A549 (cell line): Measurements from ENCODE around the gene TSFM. TPM values are rescaled to one million over a fixed set of nuclear protein-coding genes. Genes with fewer than 3 reads are reported as not detected.

Source experiments
- ATAC-seq, 2 experiments: fragments of 200-7000 bp in 1 of 2; fragments of >200 bp in 1 of 2; cut with Nextera tagmentation in 1 of 2; cut with Tn5 transposase in 1 of 2; 3 replicates each; pipeline versions ENCODE4 v1.8.0 to v1.9.1; 2018 to 2020; ENCODE audit warnings: mild to moderate bottlenecking in 1 of 2, moderate library complexity in 1 of 2
- CTCF ChIA-PET: fragments of 300-600 bp; sonication (Branson Sonifier 250); formaldehyde crosslinking; extraction: SDS; loops from one replicate; lab custom pipeline; 2021; ENCODE audit warnings: antibody characterized with exemption, inconsistent platforms; lab: Yijun Ruan, JAX
- POLR2A ChIA-PET: fragments of 350-600 bp; formaldehyde crosslinking; extraction: SDS; loops from one replicate; lab custom pipeline; 2021; ENCODE audit warnings: antibody characterized with exemption, inconsistent platforms; lab: Yijun Ruan, JAX
- DNase-seq, 2 experiments: peaks; one replicate each; pipeline versions ENCODE4 v3.0.0 to v3.0.0-alpha.2; 2011 to 2016; ENCODE audit warnings: low read depth in 1 of 2, low spot score in 1 of 2
- FAIRE-seq: peaks from 2 replicates; lab custom pipeline; 2011; peaks lifted over from hg19 to GRCh38; lab: Jason Lieb, UNC
- H3K27ac ChIP-seq, 2 experiments: fragments of >200 bp; sonication (Bioruptor Twin); formaldehyde crosslinking; 3 replicates each; pipeline ENCODE4 v1.5.1; 2016 to 2017
- H3K4me1 ChIP-seq: fragments of >200 bp; sonication (Bioruptor Twin); formaldehyde crosslinking; 3 replicates; pipeline ENCODE4 v1.6.1; 2016
- H3K4me2 ChIP-seq: fragments of >200 bp; sonication (Bioruptor Twin); formaldehyde crosslinking; 3 replicates; pipeline ENCODE4 v1.6.1; 2016
- H3K4me3 ChIP-seq: fragments of >200 bp; sonication (Bioruptor Twin); formaldehyde crosslinking; 3 replicates; pipeline ENCODE4 v1.5.1; 2016
- H3K9me3 ChIP-seq: fragments of >200 bp; sonication (Bioruptor Twin); formaldehyde crosslinking; 3 replicates; pipeline ENCODE4 v1.6.1; 2016
- CBX2 ChIP-seq: fragments of 200-600 bp; sonication (generic); IDR thresholded peaks from 2 replicates; pipeline ENCODE4 v1.6.1; 2016; ENCODE audit warnings: low read depth, mild to moderate bottlenecking, borderline replicate concordance
- CBX8 ChIP-seq: fragments of 200-600 bp; sonication (generic); IDR thresholded peaks from 2 replicates; pipeline ENCODE4 v1.6.1; 2016
- EHF ChIP-seq: fragments of 250-450 bp; sonication (Bioruptor Pico); IDR thresholded peaks from 2 replicates; pipeline ENCODE4 v1.5.0; 2020; ENCODE audit warnings: mild to moderate bottlenecking
- FOSB ChIP-seq: fragments of 250-450 bp; sonication (Bioruptor Pico); IDR thresholded peaks from 2 replicates; pipeline ENCODE4 v1.5.0; 2020; ENCODE audit warnings: mild to moderate bottlenecking, moderate library complexity
- HEYL ChIP-seq: fragments of 250-450 bp; sonication (Bioruptor Pico); IDR thresholded peaks from 2 replicates; pipeline ENCODE4 v1.8.0; 2021; ENCODE audit warnings: mild to moderate bottlenecking, moderate library complexity
- HOXA7 ChIP-seq: fragments of 250-450 bp; sonication (Bioruptor Pico); IDR thresholded peaks from 2 replicates; pipeline ENCODE4 v1.5.0; 2020; ENCODE audit warnings: mild to moderate bottlenecking, moderate library complexity
- HOXB5 ChIP-seq: fragments of 250-450 bp; sonication (Bioruptor Pico); IDR thresholded peaks from 2 replicates; pipeline ENCODE4 v1.5.0; 2020; ENCODE audit warnings: mild to moderate bottlenecking, moderate library complexity
- MAFK ChIP-seq: fragments of 450-650 bp; IDR thresholded peaks from 2 replicates; pipeline ENCODE4 v1.6.1; 2014; ENCODE audit not compliant: partially characterized antibody
- MAZ ChIP-seq: fragments of 150-350 bp; IDR thresholded peaks from 2 replicates; pipeline ENCODE4 v1.6.1; 2014; ENCODE audit warnings: antibody characterized with exemption, low read depth, low read length, borderline replicate concordance
- MYC ChIP-seq: IDR thresholded peaks from 2 replicates; pipeline ENCODE4 v1.6.1; 2012; ENCODE audit warnings: mild to moderate bottlenecking, inconsistent platforms, low read length, improper control_type of control experiment, borderline replicate concordance
- PHF8 ChIP-seq: fragments of 200-600 bp; sonication (generic); IDR thresholded peaks from 2 replicates; pipeline ENCODE4 v1.6.1; 2016; ENCODE audit warnings: low read depth, mild to moderate bottlenecking, antibody characterized with exemption, moderate library complexity, borderline replicate concordance
- RCOR1 ChIP-seq: fragments of 150-350 bp; IDR thresholded peaks from 2 replicates; pipeline ENCODE4 v1.6.1; 2014; ENCODE audit warnings: antibody characterized with exemption, low read length, low read depth
- RNF2 ChIP-seq: fragments of 200-600 bp; sonication (generic); IDR thresholded peaks from 2 replicates; pipeline ENCODE4 v1.6.1; 2016; ENCODE audit warnings: low read depth, mild to moderate bottlenecking, antibody characterized with exemption, moderate library complexity, borderline replicate concordance
- SMC3 ChIP-seq: fragments of >200 bp; sonication (Bioruptor Twin); formaldehyde crosslinking; IDR thresholded peaks from 3 replicates; pipeline ENCODE4 v1.6.1; 2018; ENCODE audit warnings: inconsistent platforms
- TP53 ChIP-seq: fragments of 250-450 bp; sonication (Bioruptor Pico); IDR thresholded peaks from 2 replicates; pipeline ENCODE4 v1.5.0; 2021; ENCODE audit warnings: mild to moderate bottlenecking, moderate library complexity
- ZFP36 ChIP-seq: fragments of 450-650 bp; IDR thresholded peaks from 2 replicates; pipeline ENCODE4 v1.6.1; 2014; ENCODE audit warnings: borderline replicate concordance; ENCODE audit not compliant: partially characterized antibody
- WGBS: methylation state at CpG from one replicate; pipeline ENCODE4 v1.1.6; 2017; ENCODE audit errors: missing lambda C conversion rate; 5-methylcytosine and 5-hydroxymethylcytosine counted together
- polyA plus RNA-seq, 4 experiments: library from polyadenylated mRNA; depleted of rRNA in 3 of 4; stranded (reverse); fragments of >200 nt; fragmentation: RNase III in 1 of 4; extraction: RNeasy Plus Mini Kit Qiagen cat#74134 plus additional on column Dnase treatment in 1 of 4; gene quantifications; 2 replicates in 3 of 4; 3 replicates in 1 of 4; pipeline ENCODE4 v1.2.3, GENCODE V29; 2011 to 2017
- TF ChIP-seq, protein P1 (sequence below): fragments of >200 bp; sonication (Bioruptor Twin); formaldehyde crosslinking; IDR thresholded peaks from 2 replicates; pipeline ENCODE4 v1.6.1; 2016
- TF ChIP-seq, protein P2 (sequence below): fragments of >200 bp; sonication (Bioruptor Twin); formaldehyde crosslinking; IDR thresholded peaks from 3 replicates; pipeline ENCODE4 v1.5.1; 2016
- TF ChIP-seq, protein P3 (sequence below): IDR thresholded peaks from 2 replicates; pipeline ENCODE4 v1.6.1; 2012

The TSFM gene
- polyA plus RNA-seq, 2 of the 4 experiments (the other 2 are of a cell fraction) = 31.7 to 60.2 TPM

DNA sequence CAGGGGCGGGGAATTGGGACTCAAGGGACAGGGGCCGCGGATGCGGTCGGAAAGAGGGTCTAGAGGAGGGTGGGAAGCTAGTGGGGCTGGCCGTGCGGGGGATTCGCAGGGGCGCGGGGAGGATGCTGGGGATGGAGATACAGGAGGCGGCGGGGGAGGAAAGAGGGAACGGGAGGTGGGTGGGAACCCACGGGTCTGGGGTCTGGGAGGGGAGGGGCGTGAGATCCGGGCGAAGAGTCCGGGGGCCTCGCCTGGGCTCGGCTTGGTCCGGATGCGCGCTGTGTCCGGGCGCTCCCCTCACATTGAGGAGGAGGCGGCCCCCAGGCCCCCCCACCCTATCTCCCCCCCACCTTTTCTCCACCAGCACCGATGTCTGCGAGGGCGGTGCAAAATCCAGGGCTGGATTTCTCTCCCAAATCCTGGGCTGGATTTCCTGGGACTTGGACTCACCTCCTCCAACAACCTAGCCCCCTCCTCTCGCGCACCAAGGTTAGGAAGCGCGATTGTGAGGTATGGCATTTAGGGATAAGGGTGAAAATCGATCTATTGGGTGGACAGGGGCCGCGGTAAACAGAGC is 43.8 kb upstream of the TSFM start, which contains the start of gene AGAP2:
TSS of gene AGAP2 (minus strand) at position 82 of the 577 bp plus-strand sequence. CDS start 496 bp downstream, outside the sequence.
- 14% methylated on average over 15 of the region's 36 CpGs for WGBS
- Histone ChIP-seq H3K4me3 (peak within 1 kb of the TSS; percentile 60), H3K4me2 (peak within 1 kb of the TSS; percentile 100), H3K9me3 (no peaks in the 10 kb centered on the region), H3K4me1 (peaks cover 27% of the 10 kb centered on the region), H3K27ac (peak within 1 kb of the TSS; percentile 49 to 80; a peak in 5 of 6 replicates)
- no peak for FAIRE-seq
- ChIA-PET POLR2A (no interaction called here), CTCF (interaction anchor here (0.7 to 10.7 kb wide), 8 partner anchors 9 to 280 kb away, joined by 3 to 242 read pairs (median 4); no protein-coding TSS in a partner anchor)
- ATAC-seq = no peak
- no peak for DNase-seq
- TF ChIP-seq, protein P1, sequence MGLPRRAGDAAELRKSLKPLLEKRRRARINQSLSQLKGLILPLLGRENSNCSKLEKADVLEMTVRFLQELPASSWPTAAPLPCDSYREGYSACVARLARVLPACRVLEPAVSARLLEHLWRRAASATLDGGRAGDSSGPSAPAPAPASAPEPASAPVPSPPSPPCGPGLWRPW = no peak
- TF ChIP-seq, protein P2, sequence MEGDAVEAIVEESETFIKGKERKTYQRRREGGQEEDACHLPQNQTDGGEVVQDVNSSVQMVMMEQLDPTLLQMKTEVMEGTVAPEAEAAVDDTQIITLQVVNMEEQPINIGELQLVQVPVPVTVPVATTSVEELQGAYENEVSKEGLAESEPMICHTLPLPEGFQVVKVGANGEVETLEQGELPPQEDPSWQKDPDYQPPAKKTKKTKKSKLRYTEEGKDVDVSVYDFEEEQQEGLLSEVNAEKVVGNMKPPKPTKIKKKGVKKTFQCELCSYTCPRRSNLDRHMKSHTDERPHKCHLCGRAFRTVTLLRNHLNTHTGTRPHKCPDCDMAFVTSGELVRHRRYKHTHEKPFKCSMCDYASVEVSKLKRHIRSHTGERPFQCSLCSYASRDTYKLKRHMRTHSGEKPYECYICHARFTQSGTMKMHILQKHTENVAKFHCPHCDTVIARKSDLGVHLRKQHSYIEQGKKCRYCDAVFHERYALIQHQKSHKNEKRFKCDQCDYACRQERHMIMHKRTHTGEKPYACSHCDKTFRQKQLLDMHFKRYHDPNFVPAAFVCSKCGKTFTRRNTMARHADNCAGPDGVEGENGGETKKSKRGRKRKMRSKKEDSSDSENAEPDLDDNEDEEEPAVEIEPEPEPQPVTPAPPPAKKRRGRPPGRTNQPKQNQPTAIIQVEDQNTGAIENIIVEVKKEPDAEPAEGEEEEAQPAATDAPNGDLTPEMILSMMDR = no peak
- peak; percentile 74; the same call in 1 of the 2 replicates for TF ChIP-seq MAZ

DNA sequence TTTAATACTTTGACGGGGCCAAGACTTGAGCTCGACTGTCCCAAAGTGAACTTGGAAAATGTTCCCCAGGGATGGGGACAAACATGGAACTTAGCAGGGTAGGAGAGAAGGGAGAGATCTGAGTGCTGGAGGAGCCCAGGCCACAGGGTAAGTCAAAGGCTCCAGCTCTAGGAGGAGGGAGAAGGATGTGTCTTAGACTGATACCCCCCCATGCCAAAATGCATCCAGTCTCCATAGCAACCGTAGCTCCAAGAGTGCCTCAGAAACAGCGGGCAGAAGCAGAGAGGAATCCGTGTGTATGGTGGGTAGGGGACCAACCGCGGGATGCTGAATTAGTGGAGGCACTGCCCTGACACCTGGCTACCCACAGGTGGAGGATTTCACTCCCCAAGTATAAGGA is 43.2 kb upstream of the TSFM start:
- DNase-seq (no peak), ATAC-seq (no peak), FAIRE-seq (no peak)
- 30% methylated on average over 7 of the region's 7 CpGs for WGBS
- H3K9me3 ChIP-seq = no peaks in the 10 kb centered on the region
- ChIA-PET POLR2A (no interaction called here), CTCF (interaction anchor here (0.7 to 10.7 kb wide), 3 partner anchors 11 to 253 kb away, joined by 4 to 242 read pairs (median 4); no protein-coding TSS in a partner anchor)
- TF ChIP-seq RCOR1 (no peak), TP53 (CRISPR knock-in tag) (no peak), HOXB5 (CRISPR knock-in tag) (no peak), RNF2 (no peak), PHF8 (no peak)
- TF ChIP-seq, protein P3, sequence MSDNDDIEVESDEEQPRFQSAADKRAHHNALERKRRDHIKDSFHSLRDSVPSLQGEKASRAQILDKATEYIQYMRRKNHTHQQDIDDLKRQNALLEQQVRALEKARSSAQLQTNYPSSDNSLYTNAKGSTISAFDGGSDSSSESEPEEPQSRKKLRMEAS = no peak
- TF ChIP-seq, all 56 proteins: peak for 0
- Histone ChIP-seq H3K4me3 (no peak overlapping the region), H3K4me2 (no peak overlapping the region; the same call in 2 of the 3 replicates), H3K4me1 (peaks cover 32% of the 10 kb centered on the region), H3K27ac (no peak overlapping the region)

DNA sequence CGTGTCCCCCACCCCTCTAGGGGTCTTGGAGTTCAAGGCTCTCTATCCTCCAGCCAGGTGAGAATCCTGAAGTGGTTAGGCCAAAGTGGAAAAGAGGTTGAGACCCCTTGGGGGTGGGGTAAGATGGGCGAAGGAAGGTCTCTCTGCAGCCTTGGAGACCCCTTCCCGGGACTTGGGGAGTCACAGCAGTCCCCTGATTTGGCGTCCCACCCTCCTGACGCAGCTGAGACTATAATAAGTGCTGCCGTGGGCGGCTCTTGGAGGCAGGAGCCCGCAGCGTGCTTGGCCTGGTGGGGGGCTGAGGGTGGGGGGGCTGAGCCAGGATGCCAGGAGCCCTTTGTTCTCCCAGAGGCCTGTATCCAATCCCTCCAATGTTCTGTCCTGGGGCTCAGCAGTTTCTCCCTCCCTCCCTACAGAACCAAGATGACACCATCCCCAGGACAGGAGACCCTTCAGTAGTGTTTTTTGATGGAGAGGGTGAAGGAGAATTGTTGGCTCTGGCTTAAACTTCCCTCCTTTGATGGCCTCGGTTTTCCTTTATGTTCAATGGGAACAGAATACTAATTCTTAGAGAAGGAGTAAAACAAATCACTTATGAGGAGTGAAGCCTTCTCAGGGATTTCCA is 42.6 kb upstream of the TSFM start:
- ChIA-PET POLR2A (no interaction called here), CTCF (interaction anchor here (1.3 to 10.7 kb wide), 4 partner anchors 16 to 281 kb away, joined by 5 to 242 read pairs (median 10); no protein-coding TSS in a partner anchor)
- DNase-seq = no peak
- FAIRE-seq = no peak
- Histone ChIP-seq H3K4me2 (no peak overlapping the region), H3K4me3 (no peak overlapping the region), H3K4me1 (peaks cover 32% of the 10 kb centered on the region), H3K9me3 (no peaks in the 10 kb centered on the region), H3K27ac (no peak overlapping the region)
- no peak for TF ChIP-seq MAFK
- no peak for TF ChIP-seq ZFP36
- TF ChIP-seq MYC = no peak
- TF ChIP-seq TP53 (CRISPR knock-in tag) = no peak
- TF ChIP-seq HEYL (CRISPR knock-in tag) = no peak
- no peak for TF ChIP-seq FOSB (CRISPR knock-in tag)
- no peak for TF ChIP-seq SMC3
- TF ChIP-seq EHF (CRISPR knock-in tag) = no peak
- no peak for TF ChIP-seq CBX2
- no peak for TF ChIP-seq CBX8
- no peak for TF ChIP-seq HOXA7 (CRISPR knock-in tag)
- ATAC-seq = no peak
- 66% methylated on average over 8 of the region's 10 CpGs for WGBS
